Cardiac septum (tissue), 1 donor: ENCODE results near the gene TAS2R19. TPM values are rescaled to one million over a fixed set of nuclear protein-coding genes. Genes with fewer than 3 reads are reported as not detected.
"Not testable (repeated sequence)": the region's sequence is repeated elsewhere in the genome, so short reads cannot be mapped to it uniquely, and the experiment has no call there.

ENCODE experiments used
- DNase-seq: peaks from one replicate; pipeline ENCODE4 v3.0.0-alpha.2; 2020; ENCODE audit warnings: low spot score
- intact Hi-C: fragments of 100-400 bp; cut with DNase I; formaldehyde crosslinking; loops from one replicate; pipeline ENCODE4 v1.14.0; 2022
- long read RNA-seq: library from polyadenylated mRNA; unstranded; transcript quantifications from one replicate; pipeline ENCODE4 v2.0.0, GENCODE V29; 2021
- total RNA-seq: library from RNA; stranded (reverse); fragmentation: NEBNext Ultra II Directional; extraction: Animal tissue kit (Norgen Biotek cat#: 25700); gene quantifications from one replicate; pipeline ENCODE4 v1.2.1, GENCODE V29; 2021
- donor health status: DM: no; HTN: no; CAD: no.

Gene TAS2R19, protein sequence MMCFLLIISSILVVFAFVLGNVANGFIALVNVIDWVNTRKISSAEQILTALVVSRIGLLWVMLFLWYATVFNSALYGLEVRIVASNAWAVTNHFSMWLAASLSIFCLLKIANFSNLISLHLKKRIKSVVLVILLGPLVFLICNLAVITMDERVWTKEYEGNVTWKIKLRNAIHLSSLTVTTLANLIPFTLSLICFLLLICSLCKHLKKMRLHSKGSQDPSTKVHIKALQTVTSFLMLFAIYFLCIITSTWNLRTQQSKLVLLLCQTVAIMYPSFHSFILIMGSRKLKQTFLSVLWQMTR
- total RNA-seq, result 1.5 TPM
- long read RNA-seq, result 0 reads

DNA sequence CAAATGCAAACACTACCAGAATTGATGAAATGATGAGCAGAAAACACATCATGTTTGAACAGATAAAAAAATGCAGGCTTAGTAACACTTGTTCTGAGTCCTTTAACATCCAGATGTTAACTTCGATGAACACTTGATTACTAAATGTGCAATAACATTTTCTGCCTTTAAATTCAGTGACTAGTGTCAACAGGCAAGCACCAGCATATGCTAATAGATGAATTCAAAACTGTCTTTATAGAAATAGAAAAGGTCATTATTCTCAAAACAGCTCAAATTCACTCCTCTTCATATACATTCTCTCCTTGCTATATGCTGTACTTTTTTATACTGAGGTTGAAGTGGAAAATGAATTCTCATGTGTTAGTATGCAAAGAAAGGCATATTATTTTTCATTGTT is at the start of gene TAS2R19:
Gene TAS2R19, minus strand, starts transcription at position 101 of the 400 bp plus-strand sequence. Its CDS starts 49 bp downstream, at position 52.
- intact Hi-C loops, result no loop called here
- no peak for DNase-seq

DNA sequence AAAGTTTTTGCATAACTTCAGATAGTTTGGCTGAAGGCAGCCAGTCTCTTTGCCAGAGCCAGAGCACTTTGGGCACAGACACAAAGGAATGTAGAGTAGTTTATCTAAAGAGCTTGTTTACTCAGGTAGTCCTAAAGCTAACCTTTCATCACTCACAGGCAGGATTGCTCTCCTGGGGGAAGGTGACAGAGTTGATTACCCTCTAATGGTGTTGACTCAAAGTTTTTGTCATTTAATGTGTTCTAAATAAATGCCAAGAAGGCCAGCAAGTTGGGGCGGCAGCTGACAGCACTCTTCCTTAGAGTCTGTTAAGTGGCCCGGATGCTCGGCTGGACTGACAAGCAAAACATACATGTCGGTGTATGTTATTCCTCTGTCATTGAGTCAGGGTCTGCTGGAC is 49.0 kb upstream of the TAS2R19 start:
- intact Hi-C loops, result loop anchor here (2.0 kb wide), 1 partner anchor 57 kb away; no protein-coding TSS in a partner anchor
- DNase-seq, result no peak

DNA sequence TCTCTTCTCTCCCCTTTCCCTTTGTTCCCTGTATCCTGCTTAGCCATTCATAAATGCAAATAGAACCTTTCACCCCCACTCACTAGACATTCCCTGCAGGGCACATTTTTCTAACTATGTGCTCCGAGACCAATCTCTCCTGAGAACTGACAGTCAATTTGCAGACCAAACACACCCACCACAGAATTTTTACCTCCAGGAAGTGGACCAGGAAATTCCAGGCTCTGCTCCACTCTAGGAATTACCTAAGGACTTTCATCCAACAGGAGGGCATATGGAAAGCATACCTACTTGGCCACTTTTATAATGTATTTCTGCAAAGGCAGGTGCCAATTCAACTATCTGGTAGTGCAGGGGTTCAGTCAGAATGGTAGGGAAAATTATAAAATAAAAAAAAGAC is 48.6 kb upstream of the TAS2R19 start:
- DNase-seq, result no peak
- intact Hi-C loops, result loop anchor here (2.0 kb wide), 1 partner anchor 56 kb away; no protein-coding TSS in a partner anchor

DNA sequence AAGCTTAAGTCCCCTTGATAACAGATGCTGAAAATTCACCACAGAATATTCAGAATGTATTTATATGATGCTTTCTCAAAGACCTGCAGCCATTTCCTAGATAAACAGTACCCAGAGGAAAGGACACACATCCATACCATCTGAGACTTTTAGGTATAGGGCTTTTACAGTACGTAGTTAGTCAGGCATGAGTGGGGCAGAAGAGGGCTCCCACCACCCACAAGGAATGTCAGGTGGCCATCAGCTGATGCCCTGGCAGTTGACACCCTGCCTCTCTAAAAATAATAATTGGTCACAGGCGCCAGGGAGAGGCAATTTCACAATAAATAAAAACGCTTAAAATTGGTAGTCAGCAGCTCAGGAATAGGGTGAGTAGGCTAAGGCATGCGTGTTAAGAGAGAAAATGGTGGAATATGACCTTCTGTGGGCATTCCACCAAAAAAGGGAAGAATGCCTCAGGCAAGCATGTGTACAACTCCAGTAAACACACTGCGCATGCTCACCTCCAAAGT is 47.5 kb upstream of the TAS2R19 start:
- DNase-seq, result no peak
- intact Hi-C loops, result loop anchor here (2.0 to 10.0 kb wide), 2 partner anchors 55 to 95 kb away; no protein-coding TSS in a partner anchor

DNA sequence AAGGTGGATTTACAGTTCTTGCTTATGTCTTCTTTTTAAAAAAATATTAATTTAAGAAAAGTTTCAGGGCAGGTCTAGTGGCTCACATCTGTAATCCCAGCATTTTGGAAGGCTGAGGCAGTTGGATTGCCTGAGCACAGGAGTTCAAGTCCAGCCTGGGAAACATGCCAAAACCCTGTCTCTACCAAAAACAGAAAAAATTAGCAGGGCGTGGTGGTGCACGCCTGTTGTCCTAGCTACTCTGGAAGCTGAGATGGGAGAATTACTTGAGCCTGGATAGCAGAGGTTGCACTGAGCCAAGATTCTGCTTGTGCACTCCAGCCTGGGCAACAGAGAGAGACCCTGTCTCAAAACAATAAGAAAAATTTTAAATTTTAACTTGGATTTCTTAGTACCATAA is 45.1 kb upstream of the TAS2R19 start:
- intact Hi-C loops, result loop anchor here (10.0 kb wide), 1 partner anchor 97 kb away; no protein-coding TSS in a partner anchor
- DNase-seq, result no peak

DNA sequence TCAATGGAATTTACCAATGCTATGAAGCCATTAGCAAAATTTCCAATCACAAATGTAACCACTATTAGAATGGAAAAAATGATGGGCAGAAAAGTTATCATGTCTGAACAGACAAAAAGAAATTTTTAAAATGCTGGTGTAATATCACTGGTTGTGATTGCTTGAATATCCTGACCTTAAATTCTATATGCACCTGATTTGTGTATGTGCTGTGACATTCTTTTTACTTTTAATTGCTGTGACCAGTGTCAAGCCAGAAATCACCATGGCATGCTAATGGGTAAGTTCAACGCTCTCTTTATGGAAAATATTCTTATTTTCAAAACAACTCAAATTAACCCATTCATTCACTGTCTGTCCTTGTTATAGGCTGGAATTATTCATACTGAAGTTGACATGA is 39.8 kb upstream of the TAS2R19 start, which contains the start of gene TAS2R46:
Gene TAS2R46, minus strand, starts transcription at position 101 of the 400 bp plus-strand sequence. Its CDS starts 0 bp downstream, at position 101.
- intact Hi-C loops, result loop anchor here (10.0 kb wide), 1 partner anchor 103 kb away; no protein-coding TSS in a partner anchor
- DNase-seq, result not testable (repeated sequence)

DNA sequence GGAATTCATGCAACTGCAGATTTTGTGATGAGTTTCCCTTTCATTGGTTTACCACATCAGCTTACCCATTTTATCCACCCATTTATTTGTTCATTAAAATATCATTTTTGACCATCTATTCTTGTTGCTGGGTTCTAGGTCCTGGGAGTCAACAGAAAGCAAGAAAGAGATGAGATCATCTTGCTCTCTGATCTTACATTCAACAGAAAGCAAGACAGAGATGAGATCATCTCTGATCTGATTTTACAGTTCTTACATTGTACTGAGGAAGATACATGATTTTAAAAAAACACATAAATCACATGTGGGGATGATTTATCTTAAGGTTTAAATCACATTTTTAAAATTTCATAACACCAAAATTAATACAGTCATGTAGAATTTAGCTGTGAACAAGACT is 37.4 kb upstream of the TAS2R19 start:
- DNase-seq, result no peak
- intact Hi-C loops, result loop anchor here (10.0 kb wide), 1 partner anchor 105 kb away; no protein-coding TSS in a partner anchor

DNA sequence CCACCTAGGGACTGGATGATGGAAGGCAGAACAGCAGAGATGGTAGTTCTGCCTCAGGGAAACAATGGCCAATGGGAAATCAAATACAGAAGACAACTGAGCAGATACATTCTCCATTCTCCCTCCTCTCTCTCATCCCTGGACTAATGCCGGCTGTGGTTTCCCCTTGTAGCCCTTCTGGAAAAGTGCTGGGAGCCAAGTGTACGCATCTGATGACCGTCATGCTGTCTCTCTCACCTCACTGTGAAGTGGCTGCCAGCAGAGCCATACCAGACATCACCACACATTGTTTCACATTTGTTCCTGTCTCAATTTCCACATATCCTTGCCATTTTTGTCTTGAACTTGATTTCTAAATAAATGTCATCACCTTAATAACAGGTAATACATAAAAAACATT is 36.6 kb upstream of the TAS2R19 start:
- DNase-seq, result no peak
- intact Hi-C loops, result no loop called here

DNA sequence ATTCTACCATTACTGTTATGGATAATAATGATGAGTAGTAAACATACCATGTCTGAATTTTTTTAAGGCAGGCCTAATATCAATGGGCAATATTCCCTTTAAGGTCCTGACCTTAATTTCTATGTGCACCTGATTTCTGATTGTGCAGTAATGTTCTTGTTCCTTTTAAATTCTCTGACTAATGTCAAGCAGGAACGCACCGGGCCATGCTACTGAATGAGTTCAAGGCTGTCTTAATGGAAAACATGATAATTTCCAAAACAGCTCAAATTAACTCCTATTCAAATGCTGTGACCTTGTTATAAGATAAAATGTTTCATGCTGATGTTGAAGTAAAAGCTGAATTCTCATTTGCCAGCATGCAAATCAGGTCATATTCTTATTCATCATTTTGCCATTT is 32.9 kb upstream of the TAS2R19 start:
- DNase-seq, result no peak
- intact Hi-C loops, result no loop called here

DNA sequence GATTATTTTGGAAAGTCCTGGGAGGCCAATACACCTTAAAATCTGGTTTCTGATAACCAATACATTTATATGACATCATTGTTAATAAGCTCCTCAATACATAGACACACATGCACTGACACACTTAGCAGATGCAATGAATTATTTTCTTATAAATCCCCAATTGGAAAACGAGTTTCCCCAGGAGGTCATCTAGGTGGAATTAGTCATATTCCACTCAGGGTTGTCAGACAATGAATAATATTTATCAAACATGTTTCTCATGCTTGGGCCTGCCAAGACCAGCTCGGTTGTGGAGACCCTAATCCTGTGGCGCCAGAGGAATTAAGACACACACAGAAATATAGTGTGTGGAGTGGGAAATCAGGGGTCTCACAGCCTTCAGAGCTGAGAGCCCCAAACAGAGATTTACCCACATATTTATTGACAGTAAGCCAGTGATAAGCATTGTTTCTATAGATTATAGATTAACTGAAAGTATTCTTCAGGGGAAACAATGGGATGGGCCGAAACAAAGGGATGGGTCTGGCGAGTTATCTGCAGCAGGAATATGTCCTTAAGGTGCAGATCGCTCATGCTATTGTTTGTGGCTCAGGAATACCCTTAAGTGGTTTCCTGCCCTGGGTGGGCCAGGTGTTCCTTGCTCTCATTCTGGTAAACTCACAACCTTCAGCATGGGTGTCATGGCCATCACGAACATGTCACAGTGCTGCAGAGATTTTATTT is 27.5 kb upstream of the TAS2R19 start:
- DNase-seq, intact Hi-C loops: not testable (repeated sequence)

DNA sequence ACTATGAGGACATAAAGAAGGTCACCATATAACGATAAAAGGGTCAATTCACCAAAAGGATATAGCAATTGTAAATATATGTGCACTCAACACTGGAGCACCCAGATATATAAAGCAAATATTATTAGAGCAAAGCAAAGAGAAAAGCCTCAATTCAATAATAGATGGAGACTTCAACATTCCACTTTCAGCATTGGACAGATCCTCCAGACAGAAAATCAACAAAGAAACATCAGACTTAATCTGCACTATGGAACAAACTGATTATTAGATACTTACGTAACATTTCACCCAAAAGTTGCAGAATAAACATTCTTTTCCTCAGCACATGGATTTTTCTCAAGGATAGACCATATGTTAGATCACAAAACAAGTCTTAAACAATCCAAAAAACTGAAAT is 18.9 kb upstream of the TAS2R19 start:
- intact Hi-C loops, DNase-seq: not testable (repeated sequence)

DNA sequence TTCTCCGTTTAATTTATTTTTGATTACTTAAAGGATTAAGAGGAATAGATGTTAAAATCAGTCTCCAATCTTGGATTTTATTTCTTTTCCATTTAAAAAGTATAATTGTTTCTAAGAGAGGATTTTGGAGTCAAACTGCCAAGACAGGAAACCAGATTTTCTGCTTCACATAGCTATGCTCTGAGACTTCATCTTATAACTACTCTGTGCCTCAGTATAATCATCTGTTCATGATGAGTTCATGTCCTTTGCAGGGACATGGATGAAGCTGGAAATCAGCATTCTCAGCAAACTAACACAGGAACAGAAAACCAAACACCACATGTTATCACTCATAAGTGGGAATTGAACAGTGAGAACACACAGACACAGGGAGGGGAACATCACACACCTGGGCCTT is 17.7 kb upstream of the TAS2R19 start:
- intact Hi-C loops, result no loop called here
- no peak for DNase-seq

DNA sequence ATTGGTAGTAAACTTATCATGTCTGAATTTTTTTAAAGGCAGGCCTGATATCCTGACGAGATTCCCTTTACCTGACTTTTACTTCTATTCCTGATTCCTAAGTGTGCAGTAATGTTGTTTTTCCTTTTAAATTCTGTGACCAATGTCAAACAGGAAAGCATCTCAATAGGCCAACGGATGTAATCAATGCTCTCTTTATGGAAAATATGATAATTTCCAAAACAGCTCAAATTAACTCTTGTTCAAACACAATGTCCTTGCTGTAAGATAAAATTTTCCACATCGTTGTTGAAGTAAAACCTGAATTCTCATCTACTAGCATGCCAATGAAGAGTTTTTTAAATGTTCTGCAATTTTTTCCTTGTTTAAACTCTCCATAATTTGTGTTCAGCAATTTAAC is 16.8 kb upstream of the TAS2R19 start:
- DNase-seq, result no peak
- intact Hi-C loops, result no loop called here

DNA sequence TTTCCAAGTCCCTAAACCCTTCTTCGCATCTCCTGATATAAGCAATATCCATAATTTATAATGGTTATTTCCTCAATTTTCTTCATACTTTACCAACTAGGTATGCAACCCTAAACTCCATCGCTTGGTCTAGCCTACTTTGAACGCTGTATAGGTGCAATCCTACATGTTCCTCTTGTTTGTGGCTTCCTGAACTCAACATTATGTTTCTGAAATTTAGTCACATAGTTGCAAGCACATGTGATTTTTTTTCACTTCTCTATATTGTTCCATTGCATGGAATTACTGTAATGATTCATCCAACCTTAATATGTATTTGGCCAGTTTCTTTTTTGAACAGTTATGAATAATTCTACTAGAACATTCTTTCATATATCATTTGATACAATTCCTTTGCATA is 11.5 kb upstream of the TAS2R19 start:
- intact Hi-C loops, DNase-seq: not testable (repeated sequence)

DNA sequence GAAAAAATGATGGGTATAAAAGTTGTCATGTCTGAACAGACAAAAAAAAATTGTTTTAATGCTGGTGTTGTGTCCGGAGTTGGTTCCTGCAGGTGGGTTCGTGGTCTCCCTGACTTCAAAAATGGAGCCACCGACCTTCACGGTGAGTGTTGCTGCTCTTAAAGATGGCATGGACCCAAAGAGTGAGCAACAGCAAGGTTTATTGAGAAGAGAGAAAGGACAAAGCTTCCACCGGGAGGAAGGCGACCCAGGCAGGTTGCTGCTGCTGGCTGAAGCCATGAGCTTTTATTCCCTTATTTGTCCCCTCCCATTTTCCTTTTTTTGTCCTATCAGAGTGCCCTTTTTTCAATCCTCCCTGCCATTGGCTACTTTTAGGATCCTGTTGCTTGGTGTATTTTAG is 8.9 kb upstream of the TAS2R19 start, which contains the start of gene TAS2R31:
Gene TAS2R31, minus strand, starts transcription at position 101 of the 400 bp plus-strand sequence. Its CDS starts 72 bp downstream, at position 29.
- DNase-seq, result no peak
- intact Hi-C loops, result no loop called here

DNA sequence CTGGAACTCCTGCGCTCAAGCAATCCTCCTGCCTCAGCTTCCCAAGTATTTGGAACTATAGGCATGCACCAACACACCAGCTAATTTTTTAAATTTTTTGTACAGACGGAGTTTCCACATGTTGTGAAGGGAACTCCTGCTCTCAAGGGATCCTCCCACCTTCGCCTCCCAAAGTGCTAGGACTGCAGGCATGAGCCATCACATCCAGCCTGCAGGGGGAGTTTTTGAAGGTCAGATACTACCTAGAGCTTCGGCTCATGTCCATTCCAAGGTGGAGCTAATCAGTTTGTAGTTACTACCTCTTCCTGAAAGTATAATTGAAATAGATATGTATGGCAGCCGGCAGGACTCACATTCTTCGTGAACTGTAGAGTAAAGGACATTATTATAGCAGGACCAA is 3.7 kb upstream of the TAS2R19 start:
- DNase-seq, result no peak
- intact Hi-C loops, result no loop called here

DNA sequence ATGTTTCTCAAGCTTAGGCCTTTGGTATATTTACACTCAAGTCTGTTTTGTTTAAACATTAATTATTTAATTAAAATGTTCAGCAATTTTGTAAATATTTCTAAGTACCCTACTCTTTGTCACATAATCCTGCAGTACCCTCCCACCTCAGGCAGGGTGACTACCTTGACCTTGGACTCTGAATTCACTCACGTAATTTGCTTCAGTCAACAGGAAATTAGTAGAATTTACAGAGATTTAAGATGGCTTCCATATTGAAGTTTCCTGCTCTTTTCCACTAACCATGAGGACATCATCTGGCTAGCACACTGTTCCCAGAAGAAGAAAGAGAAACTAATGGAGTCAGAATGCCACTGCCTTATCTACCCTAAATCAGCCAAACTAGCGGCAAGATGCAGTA is 967 bp upstream of the TAS2R19 start:
- no peak for DNase-seq
- intact Hi-C loops, result no loop called here

DNA sequence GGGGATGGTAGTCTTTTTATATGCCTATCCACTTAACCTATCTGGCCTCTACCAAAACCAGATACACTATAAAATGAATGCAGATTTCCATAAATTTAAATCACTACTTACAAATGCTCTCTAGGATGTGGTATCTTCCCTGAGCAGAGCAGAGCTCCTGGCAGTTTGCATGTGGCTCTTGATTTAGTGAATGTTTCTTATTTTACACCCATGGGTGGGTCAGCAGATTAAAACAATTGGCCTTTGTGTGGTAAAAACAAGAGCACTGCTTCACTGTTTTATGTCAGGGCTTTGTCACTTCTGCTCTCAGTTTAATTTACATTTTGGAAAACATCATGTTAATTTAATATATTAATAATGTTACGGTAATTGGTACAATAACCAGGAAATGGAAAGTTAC is 5.5 kb downstream of the TAS2R19 start:
- intact Hi-C loops, result no loop called here
- no peak for DNase-seq

DNA sequence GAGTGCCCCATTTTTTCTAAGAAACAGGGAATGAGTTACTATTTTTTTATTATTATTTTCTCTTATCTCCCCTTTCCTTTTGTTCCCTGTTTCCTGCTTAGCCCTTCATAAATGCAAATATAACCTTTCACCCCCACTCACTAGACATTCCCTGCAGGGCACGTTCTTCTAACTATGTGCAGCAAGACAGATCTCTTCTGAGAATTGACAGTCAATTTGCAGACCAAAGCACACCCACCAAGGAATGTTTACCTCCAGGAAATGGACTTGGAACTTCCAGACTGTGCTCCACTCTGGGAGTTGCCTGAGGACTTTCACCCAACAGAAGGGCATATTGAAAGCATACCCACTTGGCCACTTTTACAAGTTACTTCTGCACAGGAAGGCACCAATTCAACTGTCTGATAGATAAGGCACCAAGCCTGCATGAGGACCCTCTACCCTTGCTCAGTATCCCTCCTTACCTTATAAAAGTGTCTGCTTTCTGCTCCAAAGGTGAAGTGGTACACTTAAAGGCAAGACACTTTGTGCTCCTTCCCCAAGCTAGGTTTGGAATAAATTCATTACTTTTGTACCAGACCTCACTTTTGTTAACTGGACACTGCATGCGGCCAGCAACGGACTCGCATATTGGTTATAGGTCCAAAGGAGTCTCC is 6.5 kb downstream of the TAS2R19 start:
- DNase-seq, result no peak
- intact Hi-C loops, result loop anchor here (2.0 kb wide), 1 partner anchor 55 kb away; no protein-coding TSS in a partner anchor

DNA sequence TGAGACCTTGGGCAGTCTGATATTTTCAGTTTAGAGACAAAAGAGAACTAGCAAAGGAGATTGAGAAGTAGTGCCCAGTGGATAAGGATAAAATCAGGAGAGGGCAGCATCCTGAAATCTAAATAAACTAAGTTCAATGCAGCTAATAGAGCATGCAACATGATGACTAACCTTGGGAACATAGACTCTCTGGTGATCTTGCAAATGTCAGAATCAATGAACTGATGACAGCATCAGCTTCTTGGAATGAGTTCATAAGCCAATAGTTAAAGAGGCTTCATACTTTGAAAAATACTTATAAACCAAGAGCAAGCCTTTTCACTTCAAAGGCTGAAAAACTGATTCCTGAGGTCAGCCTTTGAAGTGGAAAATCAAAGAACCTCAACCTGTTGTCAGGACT is 8.2 kb downstream of the TAS2R19 start:
- DNase-seq, result no peak
- intact Hi-C loops, result loop anchor here (2.0 kb wide), 1 partner anchor 57 kb away; no protein-coding TSS in a partner anchor
